ENCODE measurements around the gene GYPB. TPM values are rescaled to one million over a fixed set of nuclear protein-coding genes. Genes with fewer than 3 reads are reported as not detected.
"Not testable (repeated sequence)": the region's sequence is repeated elsewhere in the genome, so short reads cannot be mapped to it uniquely, and the experiment has no call there.

Gene GYPB
- polyA plus RNA-seq (2012; ENCODE audit: low read depth, missing spikeins): not detected

DNA sequence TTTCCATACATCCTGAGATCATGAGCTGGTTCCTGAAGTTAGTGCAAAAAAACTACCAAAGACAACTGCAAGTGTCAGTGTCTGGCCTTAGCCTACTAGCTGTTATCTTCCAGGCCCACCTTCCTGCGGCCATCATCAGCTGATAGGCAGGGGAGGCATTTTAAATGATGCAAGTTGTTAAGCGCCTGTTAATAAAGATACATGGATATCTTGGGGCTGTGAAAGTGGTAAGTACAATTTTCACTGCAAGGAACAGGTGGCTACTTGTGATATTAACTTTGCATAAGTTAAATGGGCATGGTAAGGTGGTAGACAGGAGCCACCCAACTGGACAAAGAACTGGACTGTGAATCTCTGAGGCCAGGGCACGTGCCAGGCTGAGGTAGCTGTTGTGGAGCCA lies at the start of gene GYPB:
Gene GYPB, minus strand, starts transcription at position 104 of the 400 bp plus-strand sequence. Its CDS starts 93 bp downstream, at position 11.
- DNase-seq (ENCODE audit: insufficient read length, low spot score); FAIRE-seq: not testable (repeated sequence)

DNA sequence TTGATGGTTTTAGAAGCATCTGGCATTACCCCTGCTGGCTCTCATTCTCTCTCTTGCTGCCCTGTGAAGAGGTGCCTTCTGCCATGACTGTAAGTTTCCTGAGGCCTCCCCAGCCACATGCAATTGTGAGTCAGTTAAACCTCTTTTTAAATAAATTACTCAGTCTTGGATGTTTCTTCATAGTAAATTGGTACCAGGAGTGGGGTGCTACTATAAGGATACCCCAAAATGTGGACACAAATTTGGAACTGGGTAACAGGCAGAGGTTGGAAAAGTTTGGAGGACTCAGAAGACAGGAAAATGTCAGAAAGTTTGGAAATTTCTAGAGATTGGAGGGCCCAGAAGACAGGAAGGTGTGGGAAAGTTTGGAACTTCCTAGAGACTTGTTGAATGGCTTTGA lies 42.4 kb upstream of the GYPB start:
- DNase-seq (ENCODE audit: insufficient read length, low spot score); FAIRE-seq: not testable (repeated sequence)

DNA sequence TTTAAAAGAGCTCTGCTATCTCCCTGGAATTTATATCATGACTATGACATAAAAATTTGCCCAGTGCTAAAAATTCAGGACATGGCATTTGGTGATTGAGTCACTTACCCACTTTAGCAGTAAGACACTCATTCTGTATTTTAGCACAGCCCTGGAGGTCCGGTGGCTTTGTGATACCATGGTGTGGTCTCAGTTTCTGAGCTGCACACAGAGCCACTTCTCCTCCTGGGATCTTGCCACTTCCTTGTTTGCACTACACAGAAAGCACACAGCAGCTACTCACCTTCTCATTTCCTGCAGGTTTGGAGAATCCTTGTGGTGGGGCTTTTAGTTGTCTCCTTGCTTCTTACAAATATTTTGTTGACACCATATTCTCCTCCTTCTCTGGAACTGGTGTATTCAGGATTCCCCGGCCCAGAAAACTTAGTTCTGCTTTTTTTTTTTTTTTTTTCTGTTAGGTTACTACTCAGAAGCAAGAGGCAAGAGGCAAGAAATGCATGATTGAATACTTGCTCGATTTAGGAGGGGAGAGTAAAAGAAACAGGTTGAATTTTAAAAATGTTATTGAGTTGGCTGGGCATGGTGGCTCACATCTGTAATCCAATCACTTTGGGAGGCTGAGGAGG lies 41.2 kb upstream of the GYPB start:
- not testable (repeated sequence) for FAIRE-seq; DNase-seq (ENCODE audit: insufficient read length, low spot score)

DNA sequence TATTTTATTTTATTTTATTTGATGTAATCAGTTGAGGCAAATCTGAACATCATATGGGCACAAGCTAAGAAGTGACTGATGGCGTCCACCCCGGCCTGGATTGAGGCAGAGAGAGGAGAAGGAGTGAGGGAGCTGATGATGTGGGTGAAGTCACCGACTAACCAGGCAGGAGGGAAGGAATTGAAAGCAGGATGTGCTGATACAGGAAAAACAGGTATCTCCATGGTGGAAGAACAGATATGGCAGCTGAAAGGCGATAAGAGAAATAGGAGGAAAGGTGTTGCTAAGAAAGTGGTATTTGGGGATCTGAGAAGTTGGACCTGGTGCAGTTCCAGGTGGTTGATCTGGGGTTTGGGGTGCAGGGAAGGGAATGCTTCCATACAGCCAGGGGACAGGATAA lies 37.6 kb upstream of the GYPB start:
- TF ChIP-seq POLR2A (IDR thresholded peaks at IDR 0.05; ENCODE audit: low read depth, low read length) (no peak), POU2F2 (IDR thresholded peaks at IDR 0.05; ENCODE audit: low read depth, low read length) (no peak), POLR2AphosphoS5 (IDR thresholded peaks at IDR 0.05; ENCODE audit: low read depth, low read length) (no peak), SPI1 (IDR thresholded peaks at IDR 0.05; ENCODE audit: low read depth, low read length) (no peak), TAF1 (IDR thresholded peaks at IDR 0.05; ENCODE audit: low read depth, low read length) (no peak), PAX5 (IDR thresholded peaks at IDR 0.05; ENCODE audit: insufficient read depth, low read length, severe bottlenecking) (no peak)
- no peak for DNase-seq (ENCODE audit: insufficient read length, low spot score)
- no peak for FAIRE-seq

DNA sequence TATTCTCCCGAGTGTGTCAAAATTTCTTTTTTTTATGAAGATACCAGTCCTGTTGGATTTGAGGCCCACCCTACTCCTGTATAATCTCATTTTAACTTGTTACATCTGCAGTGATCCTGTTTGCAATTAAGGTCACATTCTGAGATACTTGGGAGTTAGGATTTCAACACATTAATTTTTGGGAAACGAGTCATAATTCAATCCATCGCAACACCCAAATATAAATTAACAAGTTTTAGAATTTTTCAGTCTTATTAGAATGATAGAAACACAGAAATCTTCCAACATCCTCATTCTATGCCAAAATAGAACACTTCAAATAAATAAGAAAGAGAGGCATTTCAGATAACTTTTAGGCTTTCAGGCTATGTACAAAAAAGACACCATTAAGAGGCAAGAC lies 36.2 kb upstream of the GYPB start:
- FAIRE-seq; DNase-seq (ENCODE audit: insufficient read length, low spot score): not testable (repeated sequence)

DNA sequence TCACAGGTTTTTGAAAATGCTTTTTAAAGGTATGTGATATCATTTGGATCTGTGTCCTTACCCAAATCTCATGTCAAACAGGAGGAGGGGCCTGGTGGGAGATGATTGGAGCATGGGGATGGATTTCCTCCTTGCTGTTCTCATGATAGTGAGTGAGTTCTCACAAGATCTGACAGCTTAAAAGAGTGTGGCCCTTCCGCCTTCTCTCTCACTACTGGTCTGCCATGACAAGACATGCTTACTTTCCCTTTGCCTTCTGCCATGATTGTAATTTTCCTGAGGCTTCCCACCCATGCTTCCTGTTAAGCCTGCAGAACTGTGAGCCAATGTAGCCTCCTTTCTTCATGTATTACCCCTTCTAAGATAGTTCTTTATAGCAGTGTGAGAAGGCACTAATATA lies 32.3 kb upstream of the GYPB start:
- FAIRE-seq; DNase-seq (ENCODE audit: insufficient read length, low spot score): not testable (repeated sequence)

DNA sequence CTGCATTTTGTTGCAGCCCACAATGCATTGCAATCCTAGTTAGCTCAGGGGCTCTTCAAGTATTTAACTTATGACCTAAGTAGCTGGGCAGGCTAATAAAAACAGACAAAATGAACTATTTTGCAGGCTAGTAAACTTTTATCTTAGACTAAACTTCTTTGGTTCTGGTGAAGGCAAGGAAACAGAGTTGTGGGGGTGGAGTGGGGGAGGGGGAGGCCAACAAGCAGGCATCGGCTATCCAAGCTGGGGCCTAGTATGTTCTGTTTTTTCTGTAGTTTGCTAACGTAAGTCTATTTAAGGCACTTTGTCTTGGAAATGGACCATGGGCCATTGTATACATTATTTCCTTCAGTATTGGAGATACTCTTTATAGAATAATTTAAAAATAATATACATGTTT lies 31.5 kb upstream of the GYPB start:
- not testable (repeated sequence) for DNase-seq (ENCODE audit: insufficient read length, low spot score); FAIRE-seq

DNA sequence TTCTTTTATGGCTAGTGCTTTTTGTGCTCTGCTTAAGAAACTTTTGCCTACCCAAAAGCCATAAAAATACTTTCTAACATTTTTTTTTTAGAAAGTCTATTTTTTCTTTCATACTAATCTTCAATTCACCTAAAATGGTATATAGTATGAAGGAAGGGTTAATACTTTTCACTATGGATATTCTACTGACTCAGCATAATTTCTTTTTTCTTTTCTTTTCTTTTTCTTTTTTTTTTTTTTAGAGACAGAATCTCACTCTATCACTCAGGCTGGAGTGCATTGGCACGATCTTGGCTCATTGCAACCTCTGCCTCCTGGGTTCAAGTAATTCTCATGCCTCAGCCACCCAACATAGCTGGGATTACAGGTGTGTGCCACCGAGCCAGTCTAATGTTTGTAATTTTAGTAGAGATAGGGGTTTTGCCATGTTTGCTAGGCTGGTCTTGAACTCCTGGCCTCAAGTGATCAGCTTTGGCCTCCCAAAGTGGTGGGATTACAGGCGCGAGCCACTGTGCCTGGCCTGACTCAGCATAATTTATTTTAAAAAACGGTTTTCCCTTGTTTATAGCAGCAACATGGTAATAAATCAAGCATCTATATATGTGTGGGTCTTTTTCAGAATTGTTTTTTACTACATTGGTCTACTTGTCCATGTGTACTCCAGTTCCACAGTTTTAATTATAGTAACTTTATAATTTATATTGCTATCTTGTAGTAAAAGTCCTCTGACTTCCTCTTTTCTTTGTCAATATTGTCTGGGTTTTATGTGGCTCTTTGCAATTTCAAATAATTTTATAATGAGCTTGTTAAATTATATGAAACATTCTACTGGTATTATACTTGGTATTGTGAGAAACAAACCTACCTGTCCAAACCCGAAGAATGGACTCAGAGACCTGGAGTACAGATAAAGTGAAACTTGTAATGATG lies 30.6 kb upstream of the GYPB start:
- not testable (repeated sequence) for DNase-seq (ENCODE audit: insufficient read length, low spot score); FAIRE-seq

DNA sequence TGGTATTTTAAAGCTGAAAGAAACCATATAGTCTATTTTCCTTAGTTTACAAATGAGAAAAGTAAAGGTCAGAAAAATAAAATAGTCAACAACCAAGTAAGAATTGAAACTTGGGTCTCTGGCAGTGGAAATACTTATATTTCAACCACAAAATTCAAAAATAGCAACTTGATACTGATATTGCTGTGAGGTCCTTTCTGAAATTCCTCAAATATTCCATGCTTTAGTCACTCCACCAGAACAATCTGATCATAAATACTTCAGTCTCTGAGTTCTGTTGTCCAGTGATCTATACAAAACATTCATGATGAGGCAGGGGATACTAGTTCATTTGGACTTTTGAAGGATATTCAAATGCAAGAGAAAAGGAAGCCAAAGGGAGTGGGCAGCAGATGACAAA lies 25.8 kb upstream of the GYPB start:
- not testable (repeated sequence) for FAIRE-seq; DNase-seq (ENCODE audit: insufficient read length, low spot score)

DNA sequence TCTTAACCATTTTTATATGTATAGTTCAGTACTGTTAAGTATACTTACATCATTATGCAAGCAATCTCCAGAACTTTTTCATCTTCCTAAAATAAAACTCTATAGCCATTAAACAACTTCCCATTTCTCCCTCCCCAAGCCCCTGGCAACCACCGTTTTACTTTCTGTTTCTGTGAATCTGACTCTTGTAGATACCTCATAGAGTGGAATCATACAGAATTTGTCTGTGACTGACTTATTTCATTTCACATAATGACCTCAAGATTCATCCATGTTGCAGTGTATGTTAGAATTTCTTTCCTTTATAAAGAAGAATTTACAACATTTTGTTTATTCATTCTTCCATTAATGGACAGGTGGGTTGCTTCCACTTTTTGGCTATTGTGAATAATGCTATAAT lies 13.4 kb upstream of the GYPB start:
- not testable (repeated sequence) for FAIRE-seq; DNase-seq (ENCODE audit: insufficient read length, low spot score)

DNA sequence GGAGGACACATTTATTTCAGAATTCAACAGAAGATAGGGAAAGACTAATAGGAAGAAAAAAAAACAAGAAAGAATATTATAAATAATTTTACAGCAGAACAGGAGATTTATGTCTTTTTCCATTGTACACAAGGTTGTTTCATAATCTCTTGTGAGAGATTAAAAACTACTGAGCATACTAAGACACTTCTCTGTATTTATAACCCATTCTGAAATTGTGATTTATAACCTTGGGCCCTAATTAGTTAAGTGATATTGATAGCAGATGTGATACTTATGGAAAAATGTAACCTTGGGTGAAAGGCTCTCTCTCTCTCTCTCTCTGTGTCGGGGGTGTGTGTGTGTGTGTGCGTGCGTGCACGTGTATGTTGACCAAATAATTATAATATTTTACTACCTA lies 12.7 kb upstream of the GYPB start:
- FAIRE-seq: not testable (repeated sequence)

DNA sequence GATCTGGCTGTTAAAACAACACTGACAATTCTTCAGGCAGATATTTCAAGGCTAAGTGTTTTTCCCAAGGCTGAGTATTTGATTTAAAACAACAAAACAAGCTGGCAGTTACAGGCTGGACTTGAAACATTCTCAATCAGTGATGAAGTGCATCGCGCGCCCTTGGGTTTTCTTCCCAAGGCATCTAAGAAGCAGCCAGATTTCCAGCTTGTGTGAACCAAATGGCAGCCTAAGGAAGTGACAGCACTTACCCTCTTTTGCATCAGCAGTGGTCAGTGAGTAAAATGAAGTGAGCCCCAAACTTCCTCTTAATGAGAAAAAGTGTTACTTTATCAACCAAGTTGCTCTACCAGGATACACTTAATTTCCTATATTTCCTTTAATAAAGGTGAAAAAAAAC lies 12.2 kb upstream of the GYPB start:
- not testable (repeated sequence) for FAIRE-seq; DNase-seq (ENCODE audit: insufficient read length, low spot score)

More for the DNA sequence above, 12.7 kb upstream of the GYPB start:
- not testable (repeated sequence) for DNase-seq (ENCODE audit: insufficient read length, low spot score)

DNA sequence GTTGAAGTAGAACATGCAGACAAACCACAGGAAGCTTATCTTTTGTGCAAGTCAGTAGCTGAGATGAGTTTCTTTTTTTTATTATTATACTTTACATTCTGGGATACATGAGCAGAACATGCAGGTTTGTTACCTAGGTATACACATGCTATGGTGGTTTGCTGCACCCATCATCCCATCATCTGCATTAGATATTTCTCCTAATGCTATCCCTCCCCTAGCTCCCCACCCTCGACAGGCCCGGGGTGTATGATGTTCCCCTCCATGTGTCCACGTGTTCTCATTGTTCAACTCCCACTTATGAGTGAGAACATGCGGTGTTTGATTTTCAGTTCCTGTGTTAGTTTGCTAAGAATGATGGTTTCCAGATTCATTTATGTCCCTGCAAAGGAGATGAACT lies 11.5 kb upstream of the GYPB start:
- not testable (repeated sequence) for DNase-seq (ENCODE audit: insufficient read length, low spot score); FAIRE-seq
- 0 out of 2 replicates have a peak, but pooled peaks have one; percentile 30 for TF ChIP-seq SPI1 (IDR thresholded peaks at IDR 0.05; ENCODE audit: low read depth, low read length)

DNA sequence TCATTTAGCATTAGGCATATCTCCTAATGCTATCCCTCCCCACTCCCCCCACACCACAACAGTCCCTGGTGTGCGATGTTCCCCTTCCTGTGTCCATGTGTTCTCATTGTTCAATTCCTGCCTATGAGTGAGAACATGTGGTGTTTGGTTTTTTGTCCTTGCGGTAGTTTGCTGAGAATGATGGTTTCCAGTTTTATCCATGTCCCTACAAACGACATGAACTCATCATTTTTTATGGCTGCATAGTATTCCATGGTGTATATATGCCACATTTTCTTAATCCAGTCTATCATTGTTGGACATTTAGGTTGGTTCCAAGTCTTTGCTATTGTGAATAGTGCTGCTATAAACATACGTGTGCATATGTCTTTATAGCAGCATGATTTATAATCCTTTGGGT lies 7.5 kb upstream of the GYPB start:
- not testable (repeated sequence) for DNase-seq (ENCODE audit: insufficient read length, low spot score); FAIRE-seq

DNA sequence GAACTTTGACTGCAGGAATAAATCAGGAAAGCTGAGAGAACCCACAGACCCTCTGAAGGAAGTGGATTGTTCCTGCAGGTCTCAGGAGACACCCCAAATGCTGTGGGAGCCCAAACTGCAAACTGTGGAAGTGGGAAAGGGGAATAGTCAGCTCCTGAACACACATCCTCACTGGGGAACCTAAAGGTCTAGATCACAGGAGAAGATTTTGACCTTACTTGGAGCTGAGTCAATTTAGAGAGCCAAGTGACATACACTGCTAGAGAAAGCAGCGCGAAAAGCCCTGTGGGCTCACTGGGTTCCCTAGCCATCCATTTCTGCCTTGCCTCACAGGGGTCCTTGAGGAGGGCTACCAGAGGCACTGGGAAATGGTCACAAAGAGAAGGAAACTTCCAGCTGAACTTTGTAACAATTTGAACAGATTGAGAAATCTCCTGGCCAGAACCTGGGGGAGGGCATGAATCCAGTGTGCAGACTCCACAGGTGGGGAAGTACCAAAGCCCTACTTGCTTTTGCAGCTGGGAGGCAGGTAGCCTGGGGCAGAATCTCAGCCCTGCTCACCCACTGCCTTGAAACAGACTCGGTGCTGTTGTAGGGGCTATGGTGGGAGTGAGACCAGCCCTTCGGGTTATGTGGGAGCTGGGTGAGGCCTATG lies 5.3 kb upstream of the GYPB start:
- DNase-seq (ENCODE audit: insufficient read length, low spot score); FAIRE-seq: not testable (repeated sequence)

DNA sequence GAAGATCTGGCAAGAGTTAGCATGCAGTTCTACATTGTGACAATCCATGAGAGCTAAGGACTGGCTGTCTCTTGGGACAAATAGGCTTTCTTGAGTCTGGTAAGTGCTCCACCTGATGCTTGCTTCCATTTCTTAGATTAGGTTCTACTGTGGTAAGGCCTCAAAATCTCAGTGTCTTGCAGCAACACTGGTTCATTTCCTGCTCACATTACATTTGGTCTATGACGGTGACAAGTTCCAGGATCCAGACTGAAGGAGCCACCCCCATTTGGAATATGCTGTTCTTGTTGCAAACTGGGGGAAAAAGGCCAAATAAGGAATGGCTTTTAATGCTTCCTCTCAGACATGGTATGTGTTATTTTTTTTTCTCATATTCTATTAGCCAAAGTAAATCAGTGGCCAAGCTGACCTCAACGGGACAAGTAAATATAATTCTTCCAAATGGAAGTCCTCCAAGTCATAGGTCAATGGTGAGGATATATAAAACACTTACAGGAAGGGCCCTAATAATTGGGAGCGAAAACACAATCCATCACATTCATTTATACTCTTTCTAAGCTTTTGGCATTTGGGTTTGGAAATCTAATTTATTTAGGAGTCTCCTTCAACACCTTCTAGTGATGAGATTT lies 3.7 kb upstream of the GYPB start:
- FAIRE-seq; DNase-seq (ENCODE audit: insufficient read length, low spot score): not testable (repeated sequence)

DNA sequence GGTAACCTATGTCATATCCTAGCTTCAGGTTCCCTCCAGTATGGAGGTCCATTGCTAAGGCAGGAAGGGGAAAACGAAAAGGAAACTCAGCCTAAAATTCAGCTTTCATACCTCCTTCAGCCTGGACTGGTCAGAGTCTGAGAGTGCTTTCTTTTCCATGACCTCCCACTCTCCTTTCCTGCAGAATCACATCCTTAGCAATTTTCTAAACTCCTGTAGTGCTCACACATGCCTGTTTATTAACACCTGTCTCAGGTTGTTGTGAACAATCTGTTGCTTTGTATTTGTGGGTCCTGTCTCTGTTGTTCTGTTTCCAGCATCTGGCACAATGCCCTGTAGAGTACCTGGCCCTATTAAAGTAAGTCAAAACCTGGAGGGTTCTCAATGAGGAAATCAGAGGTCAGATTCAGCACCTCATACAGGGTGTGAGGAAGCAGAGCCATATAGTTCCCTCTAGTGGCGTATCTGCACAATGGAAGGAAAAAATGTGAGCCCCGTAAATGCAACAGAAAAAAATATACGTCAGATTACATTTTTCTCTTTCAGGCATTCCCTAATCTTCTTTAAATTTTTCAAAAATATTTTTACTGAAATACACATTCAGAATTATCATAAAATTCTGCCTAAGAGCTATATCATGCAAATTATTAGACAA lies 2.3 kb upstream of the GYPB start:
- FAIRE-seq; DNase-seq (ENCODE audit: insufficient read length, low spot score): not testable (repeated sequence)
